Activated CD8-positive, alpha-beta memory T cell treated with anti-CD3 and anti-CD28 coated beads, Interleukin-2, amount 10 ng/mL, durations not matched to agents 7 days and 5 days (primary cell): ENCODE data around the gene CASTOR1. TPM values are rescaled to one million over a fixed set of nuclear protein-coding genes. Genes with fewer than 3 reads are reported as not detected.

Source experiments
- ATAC-seq: fragments of 150-1000 bp; cut with Tn5 transposase; one replicate; pipeline ENCODE4 v1.10.0; 2021; ENCODE audit warnings: moderate library complexity
- CTCF ChIA-PET: fragments of 350-600 bp; sonication (Branson Sonifier 250); formaldehyde crosslinking; loops from one replicate; lab custom pipeline; 2021; ENCODE audit warnings: antibody characterized with exemption; lab: Charles Lee
- DNase-seq: peaks from one replicate; pipeline ENCODE4 v3.0.0-alpha.2; 2020
- H3K27ac Mint-ChIP-seq: one replicate; pipeline ENCODE4 v1.8.0; 2021; ENCODE audit warnings: mild to moderate bottlenecking, mixed read lengths
- H3K27me3 Mint-ChIP-seq: one replicate; pipeline ENCODE4 v1.8.0; 2021; ENCODE audit warnings: mixed read lengths
- H3K36me3 Mint-ChIP-seq: one replicate; pipeline ENCODE4 v1.8.0; 2021; ENCODE audit warnings: mild to moderate bottlenecking, mixed read lengths
- H3K4me1 Mint-ChIP-seq: one replicate; pipeline ENCODE4 v1.8.0; 2021; ENCODE audit warnings: mixed read lengths
- H3K4me3 Mint-ChIP-seq: one replicate; pipeline ENCODE4 v1.8.0; 2021; ENCODE audit warnings: mild to moderate bottlenecking, moderate library complexity, mixed read lengths
- H3K9me3 Mint-ChIP-seq: one replicate; pipeline ENCODE4 v1.8.0; 2022; ENCODE audit warnings: low read depth, mixed read lengths
- total RNA-seq, 2 experiments: library from RNA; stranded (reverse); gene quantifications; one replicate each; pipeline ENCODE4 v1.2.3, GENCODE V29; 2021

Gene CASTOR1
- total RNA-seq, 2 experiments from 2014 or later, result 8.7 to 10.2 TPM

DNA sequence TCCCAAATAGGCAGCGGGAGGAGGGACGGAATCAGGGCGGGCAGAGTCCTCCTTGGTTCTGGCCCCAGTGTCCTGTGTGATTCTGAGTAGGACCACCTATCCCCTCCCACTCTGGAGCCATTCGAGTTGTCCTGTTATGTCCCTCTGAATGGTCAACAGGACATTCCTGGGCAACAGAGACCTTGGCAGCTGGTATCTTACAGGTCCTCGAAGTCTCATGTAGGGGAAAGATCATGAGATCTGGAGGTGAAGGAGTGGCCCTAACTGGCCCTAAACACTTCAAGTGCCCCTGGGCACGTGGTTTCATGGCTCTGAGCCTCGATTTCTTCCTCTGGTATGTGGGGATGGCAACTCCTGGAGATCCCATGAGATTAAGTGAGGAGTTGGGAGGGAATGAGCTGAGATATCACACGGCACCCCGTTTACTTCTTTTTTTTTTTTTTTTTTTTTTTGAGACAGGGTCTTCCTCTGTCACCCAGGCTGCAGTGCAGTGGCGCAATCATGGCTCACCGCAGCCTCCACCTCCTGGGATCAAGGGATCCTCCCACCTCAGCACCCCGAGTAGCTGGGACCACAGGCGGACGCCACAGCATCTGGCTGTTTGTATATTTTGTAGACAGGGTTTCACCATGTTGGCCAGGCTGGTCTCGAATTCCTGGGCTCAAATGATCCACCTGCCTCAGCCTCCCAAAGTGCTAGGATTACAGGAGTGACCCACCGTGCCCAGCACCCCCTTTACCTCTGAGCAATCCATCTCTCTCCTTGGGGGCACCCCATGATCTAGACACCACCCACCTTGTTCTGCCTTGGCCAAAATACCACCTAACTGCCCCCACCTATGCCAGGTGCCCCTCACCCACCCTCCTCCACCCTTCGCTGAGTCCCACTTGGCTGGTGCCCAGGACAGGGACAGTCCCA lies 49.6 kb downstream of the CASTOR1 start:
- H3K9me3 Mint-ChIP-seq, result no peaks in the 10 kb centered on the region
- DNase-seq (no peak), ATAC-seq (no peak)
- H3K4me1 Mint-ChIP-seq, result peaks cover 46% of the 10 kb centered on the region
- peaks cover 36% of the 10 kb centered on the region for H3K36me3 Mint-ChIP-seq
- H3K4me3 Mint-ChIP-seq, result no peak overlapping the region
- CTCF ChIA-PET, result interaction anchor here (1.8 kb wide), 1 partner anchor 23 kb away, joined by 6 read pairs; no protein-coding TSS in a partner anchor
- H3K27me3 Mint-ChIP-seq, result no peaks in the 10 kb centered on the region
- peak overlapping the region; percentile 53 for H3K27ac Mint-ChIP-seq

DNA sequence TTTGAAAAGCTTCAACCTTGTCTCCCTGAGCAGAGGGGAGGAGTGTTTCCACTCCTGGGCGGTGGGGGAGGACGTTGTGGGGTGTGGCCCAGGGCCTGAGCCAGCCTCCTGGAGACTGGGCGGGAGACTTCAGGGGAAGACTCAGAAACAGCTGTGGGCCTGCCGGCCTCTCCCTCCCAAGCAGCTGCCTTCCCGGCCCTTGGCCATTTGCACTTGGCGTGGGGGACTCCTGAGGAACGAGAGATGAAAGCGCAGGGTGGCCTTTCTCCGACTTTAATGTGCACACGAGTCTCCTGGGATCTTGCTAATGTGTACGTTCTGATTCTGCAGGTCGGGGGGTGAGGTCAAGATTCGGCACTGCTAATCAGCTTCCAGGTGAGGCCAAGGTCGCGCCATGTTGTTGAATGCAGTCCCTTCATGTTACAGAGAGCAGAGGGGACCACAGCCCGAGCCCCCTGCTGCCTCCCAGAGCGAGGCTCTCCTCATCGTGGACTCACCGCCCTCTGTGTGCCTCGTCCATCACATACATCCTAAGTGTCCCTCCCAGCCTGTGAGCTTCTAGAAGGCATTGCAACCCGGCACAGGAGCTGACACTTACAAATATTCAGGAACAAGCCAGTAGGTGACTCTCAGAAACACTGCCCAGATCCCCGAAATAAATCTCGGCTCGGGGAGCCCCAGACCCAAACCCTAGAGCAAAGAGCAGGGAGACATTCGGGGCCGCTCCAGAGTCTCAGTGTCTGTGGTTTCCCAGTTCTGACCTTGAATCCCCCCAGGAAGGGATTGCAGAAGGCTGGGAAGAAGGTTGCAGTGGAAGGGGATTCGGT lies 50.4 kb downstream of the CASTOR1 start:
- no peak for DNase-seq
- peaks cover 28% of the 10 kb centered on the region for H3K36me3 Mint-ChIP-seq
- H3K9me3 Mint-ChIP-seq, result no peaks in the 10 kb centered on the region
- ATAC-seq, result no peak
- no peak overlapping the region for H3K4me3 Mint-ChIP-seq
- H3K27ac Mint-ChIP-seq, result peak overlapping the region; percentile 67
- H3K27me3 Mint-ChIP-seq, result no peaks in the 10 kb centered on the region
- peaks cover 40% of the 10 kb centered on the region for H3K4me1 Mint-ChIP-seq
- CTCF ChIA-PET, result interaction anchor here (1.7 to 1.8 kb wide), 2 partner anchors 17 to 24 kb away, joined by 4 to 6 read pairs; no protein-coding TSS in a partner anchor

GRCh38 chr22:30238136-30238535 lies 51.2 kb downstream of the CASTOR1 start:
- CTCF ChIA-PET, result interaction anchor here (1.7 to 1.8 kb wide), 2 partner anchors 18 to 25 kb away, joined by 4 to 6 read pairs; no protein-coding TSS in a partner anchor
- DNase-seq (no peak), ATAC-seq (no peak)
- H3K4me1 Mint-ChIP-seq, result peaks cover 34% of the 10 kb centered on the region
- peaks cover 20% of the 10 kb centered on the region for H3K36me3 Mint-ChIP-seq
- H3K27ac Mint-ChIP-seq, result no peak overlapping the region
- no peaks in the 10 kb centered on the region for H3K9me3 Mint-ChIP-seq
- H3K4me3 Mint-ChIP-seq, result no peak overlapping the region
- no peaks in the 10 kb centered on the region for H3K27me3 Mint-ChIP-seq

DNA sequence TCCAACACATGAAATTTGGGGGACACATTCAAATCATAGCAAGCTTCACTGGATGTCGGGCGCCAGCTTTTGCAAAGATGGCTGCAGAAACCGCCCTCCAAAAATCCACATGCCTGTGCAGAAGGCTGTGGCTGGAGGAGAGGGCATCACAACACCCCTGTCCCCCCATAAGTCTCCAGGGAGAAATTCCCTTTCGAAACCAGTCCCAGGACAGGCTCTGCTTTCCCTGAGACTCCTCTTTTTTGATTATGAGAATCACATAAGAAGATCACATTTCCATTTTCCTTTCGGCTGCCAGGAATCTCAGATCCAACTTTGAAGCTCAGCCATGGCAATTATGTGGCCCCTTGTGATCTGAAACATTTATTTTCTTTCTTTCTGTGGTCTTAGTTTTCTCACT lies 52.4 kb downstream of the CASTOR1 start:
- DNase-seq (no peak), ATAC-seq (no peak)
- Mint-ChIP-seq H3K4me1 (peaks cover 24% of the 10 kb centered on the region), H3K4me3 (no peak overlapping the region), H3K27ac (no peak overlapping the region), H3K36me3 (peaks cover 11% of the 10 kb centered on the region), H3K27me3 (no peaks in the 10 kb centered on the region), H3K9me3 (no peaks in the 10 kb centered on the region)
- CTCF ChIA-PET, result interaction anchor here (1.0 kb wide), 1 partner anchor 10 kb away, joined by 4 read pairs; no protein-coding TSS in a partner anchor

DNA sequence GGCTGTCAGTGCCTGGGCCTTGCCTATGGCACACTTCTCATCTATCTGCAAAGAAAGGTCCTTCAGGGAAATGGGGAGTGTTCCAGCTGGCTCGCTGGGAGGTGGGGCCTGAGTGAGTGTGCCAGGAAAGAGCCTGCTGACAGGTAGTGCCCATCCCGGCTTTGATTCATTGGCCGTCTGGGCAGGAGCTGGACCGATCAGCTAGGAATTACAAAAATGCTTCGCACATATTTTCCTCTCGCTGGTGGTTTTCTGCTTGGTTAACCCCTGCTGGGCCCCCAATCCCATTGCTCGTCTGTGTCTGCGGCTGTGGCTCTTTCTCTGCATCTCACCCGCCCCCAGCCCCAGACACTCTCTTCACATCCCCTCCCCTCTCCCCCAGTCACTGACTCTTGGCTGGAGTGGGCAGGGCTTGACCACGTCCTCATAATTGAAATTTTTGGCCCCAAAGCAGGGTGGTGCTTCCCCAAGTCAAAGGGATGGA lies 53.6 kb downstream of the CASTOR1 start:
- ATAC-seq (no peak), DNase-seq (no peak)
- Mint-ChIP-seq H3K36me3 (peaks cover 4% of the 10 kb centered on the region), H3K4me1 (peaks cover 18% of the 10 kb centered on the region), H3K4me3 (no peak overlapping the region), H3K27ac (no peak overlapping the region), H3K9me3 (no peaks in the 10 kb centered on the region), H3K27me3 (no peaks in the 10 kb centered on the region)
- CTCF ChIA-PET, result no interaction called here

Other genes starting within 250 kb of the CASTOR1 start
- gene HORMAD2, start 209.0 kb downstream of the CASTOR1 start, total RNA-seq, result under 1 TPM in 1 of 2 experiments, not detected in 1; 0.09 TPM
- 100 to 1,000 TPM; 107 to 304 TPM for gene LIF, start 42.7 kb downstream of the CASTOR1 start, total RNA-seq
- gene OSM, start 22.7 kb downstream of the CASTOR1 start, total RNA-seq, result 100 to 1,000 TPM; 122 to 141 TPM
- gene TBC1D10A, start 37.4 kb upstream of the CASTOR1 start, total RNA-seq, result 10 to 100 TPM; 32.2 to 48.1 TPM
- gene SF3A1, start 67.4 kb upstream of the CASTOR1 start, total RNA-seq, result 100 to 1,000 TPM; 214 to 267 TPM
- 1 to 10 TPM; 4.9 to 6.2 TPM for gene CCDC157, start 67.5 kb upstream of the CASTOR1 start, total RNA-seq
- 10 to 100 TPM in 1 of 2 experiments, 1 to 10 TPM in 1; 8.5 to 10.5 TPM for gene RNF215, start 97.9 kb upstream of the CASTOR1 start, total RNA-seq
- 1 to 10 TPM; 2.2 to 4.8 TPM for gene SEC14L2, start 107.5 kb upstream of the CASTOR1 start, total RNA-seq
- 10 to 100 TPM; 59.1 to 73.4 TPM for gene MTFP1, start 136.3 kb upstream of the CASTOR1 start, total RNA-seq
- gene SEC14L3, start 182.5 kb upstream of the CASTOR1 start, total RNA-seq, result not detected
- gene SEC14L4, start 216.2 kb upstream of the CASTOR1 start, total RNA-seq, result not detected